Activated CD8-positive, alpha-beta memory T cell treated with anti-CD3 and anti-CD28 coated beads, Interleukin-2, amount 10 ng/mL, durations not matched to agents 7 days and 5 days (primary cell): Measurements from ENCODE around the gene MVK. TPM values are rescaled to one million over a fixed set of nuclear protein-coding genes. Genes with fewer than 3 reads are reported as not detected.

Experiments used
- ATAC-seq: fragments of 150-1000 bp; cut with Tn5 transposase; one replicate; pipeline ENCODE4 v1.10.0; 2021; ENCODE audit warnings: moderate library complexity
- CTCF ChIA-PET: fragments of 350-600 bp; sonication (Branson Sonifier 250); formaldehyde crosslinking; loops from one replicate; lab custom pipeline; 2021; ENCODE audit warnings: antibody characterized with exemption; lab: Charles Lee
- DNase-seq: peaks from one replicate; pipeline ENCODE4 v3.0.0-alpha.2; 2020
- H3K27ac Mint-ChIP-seq: one replicate; pipeline ENCODE4 v1.8.0; 2021; ENCODE audit warnings: mild to moderate bottlenecking, mixed read lengths
- H3K27me3 Mint-ChIP-seq: one replicate; pipeline ENCODE4 v1.8.0; 2021; ENCODE audit warnings: mixed read lengths
- H3K36me3 Mint-ChIP-seq: one replicate; pipeline ENCODE4 v1.8.0; 2021; ENCODE audit warnings: mild to moderate bottlenecking, mixed read lengths
- H3K4me1 Mint-ChIP-seq: one replicate; pipeline ENCODE4 v1.8.0; 2021; ENCODE audit warnings: mixed read lengths
- H3K4me3 Mint-ChIP-seq: one replicate; pipeline ENCODE4 v1.8.0; 2021; ENCODE audit warnings: mild to moderate bottlenecking, moderate library complexity, mixed read lengths
- H3K9me3 Mint-ChIP-seq: one replicate; pipeline ENCODE4 v1.8.0; 2022; ENCODE audit warnings: low read depth, mixed read lengths
- total RNA-seq, 2 experiments: library from RNA; stranded (reverse); gene quantifications; one replicate each; pipeline ENCODE4 v1.2.3, GENCODE V29; 2021

Gene MVK
- total RNA-seq, 2 experiments from 2014 or later: 21.7 to 27.4 TPM

DNA sequence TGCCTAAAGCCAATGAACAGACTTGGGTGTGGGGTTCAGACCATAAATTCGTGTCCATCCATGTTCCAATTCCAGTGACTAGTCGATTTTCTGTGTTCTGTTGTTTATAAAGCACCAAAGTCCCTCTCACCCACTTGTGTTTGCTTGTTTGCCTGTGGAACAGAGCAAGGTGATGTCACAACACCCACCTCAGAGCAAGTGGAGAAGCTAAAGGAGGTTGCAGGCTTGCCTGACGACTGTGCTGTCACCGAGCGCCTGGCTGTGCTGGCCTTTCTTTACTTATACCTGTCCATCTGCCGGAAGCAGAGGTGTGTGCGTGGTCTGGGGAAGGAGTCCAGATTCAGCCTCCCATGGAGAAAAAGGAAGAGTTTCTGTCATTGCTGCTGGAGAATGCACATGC, 6.0 kb downstream of the MVK start:
- no peaks in the 10 kb centered on the region for H3K27me3 Mint-ChIP-seq
- H3K4me3 Mint-ChIP-seq: no peak overlapping the region
- H3K27ac Mint-ChIP-seq: no peak overlapping the region
- H3K36me3 Mint-ChIP-seq: peaks cover 27% of the 10 kb centered on the region
- H3K4me1 Mint-ChIP-seq: peaks cover 8% of the 10 kb centered on the region
- H3K9me3 Mint-ChIP-seq: no peaks in the 10 kb centered on the region
- ATAC-seq (no peak), DNase-seq (no peak)
- CTCF ChIA-PET: interaction anchor here (0.5 kb wide), 1 partner anchor 753 kb away, joined by 3 read pairs; no protein-coding TSS in a partner anchor

DNA sequence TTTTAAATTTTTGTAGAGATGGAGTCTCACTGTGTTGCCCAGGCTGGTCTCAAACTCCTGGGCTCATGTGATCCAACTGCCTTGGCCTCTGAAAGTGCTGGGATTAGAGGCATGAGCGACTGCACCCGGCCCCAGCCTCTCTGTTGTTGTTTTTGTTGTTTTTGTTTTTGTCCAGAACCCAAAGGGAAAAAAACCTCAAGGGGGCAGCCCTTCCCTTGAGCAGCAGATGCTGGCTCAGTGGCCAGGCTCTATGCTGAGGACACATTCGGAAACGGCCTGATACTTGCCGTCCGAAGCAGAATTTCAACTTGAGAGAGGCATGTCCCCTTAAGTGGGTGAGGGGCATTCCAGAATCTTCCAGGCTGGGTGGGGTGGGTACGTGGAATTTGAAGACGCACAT, 6.7 kb downstream of the MVK start:
- H3K9me3 Mint-ChIP-seq: no peaks in the 10 kb centered on the region
- no peak overlapping the region for H3K4me3 Mint-ChIP-seq
- DNase-seq: no peak
- peaks cover 27% of the 10 kb centered on the region for H3K36me3 Mint-ChIP-seq
- H3K27ac Mint-ChIP-seq: no peak overlapping the region
- no peak for ATAC-seq
- H3K4me1 Mint-ChIP-seq: peaks cover 1% of the 10 kb centered on the region
- CTCF ChIA-PET: interaction anchor here (0.5 kb wide), 1 partner anchor 753 kb away, joined by 3 read pairs; no protein-coding TSS in a partner anchor
- H3K27me3 Mint-ChIP-seq: no peaks in the 10 kb centered on the region

DNA sequence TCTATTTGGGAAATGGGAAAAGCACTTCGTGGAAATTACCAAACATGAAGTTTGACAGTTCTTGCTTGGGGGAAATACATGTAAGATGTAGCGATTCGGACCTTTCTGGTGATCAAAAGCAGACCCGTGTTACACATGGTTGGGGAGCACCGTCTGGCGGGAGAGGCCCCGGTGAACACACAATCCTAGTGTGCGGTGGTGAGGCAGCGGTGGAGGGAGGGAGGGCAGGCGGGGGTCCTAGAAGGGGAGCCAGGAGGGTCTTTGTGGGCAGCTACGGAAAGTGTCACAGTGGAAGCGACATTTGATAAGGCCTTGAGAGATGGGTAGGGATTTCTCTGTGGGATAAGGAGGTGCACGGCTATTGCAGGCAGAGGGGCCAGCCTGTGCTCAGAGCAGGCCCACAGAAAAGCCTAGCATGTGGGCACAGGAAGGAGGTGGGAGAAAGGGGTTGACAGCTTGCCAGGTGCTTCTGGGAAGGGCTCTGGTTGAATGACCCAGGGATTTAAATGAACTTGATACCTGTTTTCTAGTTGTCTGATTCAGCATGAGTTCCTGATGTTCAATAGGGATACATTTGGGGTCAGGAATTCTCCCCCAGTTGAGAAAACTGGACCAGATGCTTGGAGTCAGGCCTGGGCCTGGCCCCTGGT, 7.2 kb downstream of the MVK start:
- no peaks in the 10 kb centered on the region for H3K4me1 Mint-ChIP-seq
- CTCF ChIA-PET: no interaction called here
- no peak for DNase-seq
- no peak overlapping the region for H3K27ac Mint-ChIP-seq
- H3K4me3 Mint-ChIP-seq: no peak overlapping the region
- H3K9me3 Mint-ChIP-seq: no peaks in the 10 kb centered on the region
- no peaks in the 10 kb centered on the region for H3K27me3 Mint-ChIP-seq
- ATAC-seq: no peak
- H3K36me3 Mint-ChIP-seq: peaks cover 25% of the 10 kb centered on the region

DNA sequence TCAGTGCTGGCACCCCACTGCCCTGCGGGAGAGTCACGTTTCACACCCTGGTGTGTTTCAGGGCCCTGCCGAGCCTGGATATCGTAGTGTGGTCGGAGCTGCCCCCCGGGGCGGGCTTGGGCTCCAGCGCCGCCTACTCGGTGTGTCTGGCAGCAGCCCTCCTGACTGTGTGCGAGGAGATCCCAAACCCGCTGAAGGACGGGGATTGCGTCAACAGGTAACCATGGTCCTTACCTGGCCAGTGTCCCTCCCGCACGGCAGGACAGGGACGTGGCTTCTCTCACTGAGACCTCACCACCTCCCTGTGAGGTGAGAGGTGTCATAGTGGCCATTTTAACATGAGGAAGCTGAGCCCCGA, 7.7 kb downstream of the MVK start:
- Mint-ChIP-seq H3K27ac (no peak overlapping the region), H3K27me3 (no peaks in the 10 kb centered on the region), H3K4me3 (no peak overlapping the region), H3K4me1 (no peaks in the 10 kb centered on the region), H3K36me3 (peaks cover 23% of the 10 kb centered on the region), H3K9me3 (no peaks in the 10 kb centered on the region)
- CTCF ChIA-PET: no interaction called here
- ATAC-seq (no peak), DNase-seq (no peak)

DNA sequence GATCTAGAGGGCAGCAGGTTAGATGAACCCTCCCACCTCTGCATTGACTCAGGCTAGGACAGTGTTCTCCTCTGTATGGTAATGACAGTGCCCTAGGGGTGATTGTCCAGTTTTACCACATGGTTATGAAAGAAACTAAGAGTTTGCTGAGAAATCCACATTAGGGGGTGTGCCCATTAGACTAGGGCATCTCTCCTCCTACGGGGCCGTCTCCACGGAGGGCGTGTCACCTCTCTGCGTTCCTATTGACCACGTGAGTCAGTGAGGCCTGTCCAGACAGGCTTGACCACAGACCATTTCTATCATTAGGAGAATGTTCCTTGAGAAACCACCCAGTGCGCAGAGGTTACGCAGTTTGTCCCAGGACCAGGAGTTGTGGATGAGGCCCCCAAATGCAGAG, 8.3 kb downstream of the MVK start:
- CTCF ChIA-PET: no interaction called here
- peaks cover 22% of the 10 kb centered on the region for H3K36me3 Mint-ChIP-seq
- DNase-seq: no peak

DNA sequence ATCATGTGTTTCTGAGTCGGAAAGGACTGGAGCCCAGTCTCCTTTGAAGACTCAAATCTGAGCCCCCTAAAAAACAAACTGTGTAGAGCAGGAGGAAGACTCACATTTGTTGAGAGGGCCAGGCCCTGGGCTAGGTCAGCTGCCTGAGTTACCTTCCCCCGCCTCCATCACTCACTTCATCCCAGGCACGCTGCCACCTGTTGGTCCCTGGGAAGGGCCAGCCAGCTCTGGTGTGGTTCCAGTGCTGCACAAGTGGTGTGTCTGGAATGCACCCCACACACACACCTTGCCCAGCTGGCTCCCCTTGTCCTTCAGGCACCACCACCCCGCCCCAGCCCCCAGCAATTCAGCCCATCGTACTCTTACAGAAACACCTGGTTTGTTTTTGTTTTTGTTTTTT, 9.0 kb downstream of the MVK start:
- no peak overlapping the region for H3K27ac Mint-ChIP-seq
- no peak for DNase-seq
- CTCF ChIA-PET: no interaction called here
- H3K36me3 Mint-ChIP-seq: peaks cover 18% of the 10 kb centered on the region
- H3K27me3 Mint-ChIP-seq: no peaks in the 10 kb centered on the region
- no peaks in the 10 kb centered on the region for H3K4me1 Mint-ChIP-seq
- ATAC-seq: no peak
- H3K4me3 Mint-ChIP-seq: no peak overlapping the region
- H3K9me3 Mint-ChIP-seq: no peaks in the 10 kb centered on the region

More for the DNA sequence above, 8.3 kb downstream of the MVK start:
- ATAC-seq: no peak
- H3K27me3 Mint-ChIP-seq: no peaks in the 10 kb centered on the region
- no peaks in the 10 kb centered on the region for H3K4me1 Mint-ChIP-seq
- no peak overlapping the region for H3K27ac Mint-ChIP-seq
- no peaks in the 10 kb centered on the region for H3K9me3 Mint-ChIP-seq
- H3K4me3 Mint-ChIP-seq: no peak overlapping the region

DNA sequence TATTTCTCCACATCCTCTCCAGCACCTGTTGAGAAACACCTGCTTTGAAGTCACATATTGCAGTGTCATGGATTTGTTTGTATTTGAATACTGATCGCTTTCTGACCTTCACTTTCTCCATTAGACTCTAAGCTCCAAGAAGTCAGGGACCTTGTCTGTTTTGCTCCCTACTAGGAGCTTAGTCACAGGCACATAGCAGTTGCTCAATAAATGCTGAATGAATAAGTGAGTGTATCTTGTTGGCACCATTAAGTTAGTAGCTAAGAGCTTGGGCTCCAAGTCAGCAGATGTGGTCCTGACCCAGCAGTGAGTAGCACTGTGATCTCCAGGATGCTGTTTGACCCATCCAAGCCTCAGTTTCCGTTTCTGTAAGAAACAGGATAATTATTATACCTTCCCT, 10.1 kb downstream of the MVK start:
- Mint-ChIP-seq H3K4me1 (no peaks in the 10 kb centered on the region), H3K9me3 (no peaks in the 10 kb centered on the region), H3K27me3 (no peaks in the 10 kb centered on the region), H3K27ac (no peak overlapping the region), H3K4me3 (no peak overlapping the region), H3K36me3 (peaks cover 17% of the 10 kb centered on the region)
- DNase-seq (no peak), ATAC-seq (no peak)
- CTCF ChIA-PET: interaction anchor here (3.6 kb wide), 1 partner anchor 15 kb away, joined by 16 read pairs; no protein-coding TSS in a partner anchor

DNA sequence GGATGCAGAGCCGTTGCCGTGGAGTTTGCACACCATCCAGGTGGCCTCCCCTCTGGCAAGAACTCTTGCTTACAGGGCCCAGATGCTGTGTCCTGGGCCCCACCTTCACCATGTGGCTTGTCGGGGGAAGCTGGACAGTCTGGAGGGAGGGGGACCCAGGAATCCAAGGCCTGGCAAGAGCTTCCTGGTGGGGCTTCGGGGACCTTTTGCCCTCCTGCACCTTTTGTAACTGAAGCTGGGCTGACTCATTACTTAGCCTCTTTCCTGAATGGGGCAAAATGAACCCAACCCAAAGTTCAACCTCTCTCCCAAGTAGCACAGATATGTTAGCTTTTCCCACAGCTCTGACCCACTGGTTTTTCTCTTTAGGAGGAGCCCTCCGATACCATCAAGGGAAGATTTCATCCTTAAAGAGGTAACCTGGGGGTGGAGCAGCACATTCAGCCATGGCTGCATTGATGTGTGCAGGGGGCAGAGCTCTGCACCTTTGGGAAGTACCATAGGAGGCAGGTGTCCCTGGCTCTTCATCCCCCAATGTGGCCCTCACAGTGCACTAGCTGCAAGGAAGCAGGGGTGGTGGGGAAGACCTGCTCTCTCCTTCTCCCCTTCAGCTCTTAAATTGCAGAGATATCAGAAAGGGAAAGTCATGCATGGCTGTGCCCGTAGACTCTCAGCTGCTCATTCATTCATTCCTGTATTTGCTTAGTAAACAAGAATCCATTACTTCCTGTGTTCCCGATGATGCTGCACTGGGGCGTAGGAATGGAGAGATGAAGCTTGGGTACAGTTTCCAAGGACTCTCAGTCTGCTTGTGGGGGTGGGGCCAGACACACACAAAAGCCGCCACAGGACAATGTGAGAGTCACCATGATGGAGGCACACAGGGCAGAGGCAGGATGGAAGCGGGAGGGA, 13.0 kb downstream of the MVK start:
- Mint-ChIP-seq H3K27me3 (no peaks in the 10 kb centered on the region), H3K36me3 (peaks cover 12% of the 10 kb centered on the region), H3K4me1 (no peaks in the 10 kb centered on the region), H3K27ac (no peak overlapping the region), H3K4me3 (no peak overlapping the region), H3K9me3 (no peaks in the 10 kb centered on the region)
- ATAC-seq: no peak
- CTCF ChIA-PET: interaction anchor here (0.7 to 3.6 kb wide), 2 partner anchors 12 to 258 kb away, joined by 3 to 16 read pairs; no protein-coding TSS in a partner anchor
- no peak for DNase-seq

DNA sequence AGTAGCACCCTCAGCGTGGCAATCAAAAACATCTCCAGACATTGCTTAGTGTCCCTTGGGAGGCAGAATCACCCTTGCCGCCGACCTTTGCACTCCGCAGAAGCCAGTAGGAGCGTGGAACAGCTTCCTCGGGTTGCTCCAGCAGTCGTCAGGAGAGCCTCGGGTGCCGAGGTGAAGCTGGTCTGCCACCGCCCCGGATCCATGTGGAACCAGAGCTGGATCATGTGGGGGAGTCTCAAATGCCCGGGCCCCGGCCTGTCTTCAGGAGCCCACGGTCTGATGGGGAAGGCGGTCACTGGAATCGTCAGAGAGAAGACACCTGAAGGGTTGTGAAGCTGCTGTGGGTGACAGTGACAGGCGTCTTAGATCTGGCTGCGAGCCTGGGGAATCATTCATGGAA, 14.3 kb downstream of the MVK start:
- Mint-ChIP-seq H3K27me3 (no peaks in the 10 kb centered on the region), H3K4me3 (no peak overlapping the region), H3K9me3 (no peaks in the 10 kb centered on the region), H3K36me3 (peaks cover 7% of the 10 kb centered on the region), H3K4me1 (no peaks in the 10 kb centered on the region), H3K27ac (no peak overlapping the region)
- CTCF ChIA-PET: interaction anchor here (1.0 kb wide), 1 partner anchor 24 kb away, joined by 4 read pairs; no protein-coding TSS in a partner anchor
- ATAC-seq: no peak
- DNase-seq: no peak

DNA sequence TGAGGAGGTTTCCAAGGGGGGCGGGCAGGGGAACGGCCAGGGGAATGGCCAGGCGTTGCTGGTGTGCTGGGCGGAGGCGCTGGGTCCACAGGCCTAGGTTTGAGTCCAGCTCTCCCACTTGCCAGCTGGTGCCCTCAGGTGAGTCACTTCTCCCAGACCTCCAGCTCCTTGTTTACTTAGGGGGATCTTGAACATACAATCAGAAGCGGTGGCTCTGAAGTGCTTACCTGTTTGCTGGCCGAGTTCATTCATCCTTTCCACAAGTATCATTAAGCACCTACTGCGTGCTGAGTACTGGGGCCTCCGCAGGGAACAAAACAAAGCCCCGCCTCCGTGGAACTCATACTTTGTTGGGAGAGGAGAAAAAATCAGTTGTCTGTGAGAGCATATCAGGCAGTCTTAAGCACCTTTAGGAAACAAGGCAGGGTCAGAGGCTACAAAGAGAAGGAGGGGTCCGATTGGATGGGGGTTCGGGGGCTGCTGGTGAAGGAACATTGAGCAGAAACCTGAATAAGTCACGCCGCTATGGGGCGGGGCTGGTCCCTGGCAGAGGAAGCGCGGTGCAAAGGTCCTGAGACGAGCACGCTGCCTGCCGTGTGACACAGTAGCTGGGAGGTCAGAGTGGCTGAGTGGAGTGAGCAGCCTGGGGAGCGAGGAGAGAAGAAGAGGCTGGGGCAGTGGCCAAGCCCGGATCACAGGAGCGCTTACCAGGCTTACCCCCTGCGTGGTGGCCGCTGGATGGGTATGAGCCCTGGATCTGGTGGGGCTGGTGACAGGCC, 15.1 kb downstream of the MVK start:
- CTCF ChIA-PET: interaction anchor here (1.0 kb wide), 1 partner anchor 24 kb away, joined by 4 read pairs; no protein-coding TSS in a partner anchor
- Mint-ChIP-seq H3K4me3 (no peak overlapping the region), H3K4me1 (no peaks in the 10 kb centered on the region), H3K36me3 (peaks cover 6% of the 10 kb centered on the region), H3K9me3 (no peaks in the 10 kb centered on the region), H3K27ac (no peak overlapping the region), H3K27me3 (no peaks in the 10 kb centered on the region)
- DNase-seq (no peak), ATAC-seq (no peak)

DNA sequence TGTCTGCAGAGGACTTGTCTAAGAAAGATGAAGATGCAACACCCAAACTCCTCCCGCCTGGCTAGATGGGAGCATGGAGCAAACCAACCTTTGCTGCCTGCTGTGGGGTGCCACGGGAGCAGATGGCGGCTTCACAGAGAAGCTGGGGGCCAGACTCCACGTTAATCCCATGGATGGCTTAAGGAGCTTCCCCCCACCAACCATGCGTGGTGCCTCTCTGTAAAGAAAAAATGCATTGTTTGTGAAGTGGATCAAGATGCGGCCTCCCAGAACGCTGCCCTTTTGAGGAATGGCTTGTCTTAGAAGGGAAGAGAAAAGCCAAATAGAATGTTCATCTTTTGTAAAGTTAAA, 15.6 kb downstream of the MVK start:
- CTCF ChIA-PET: no interaction called here

DNA sequence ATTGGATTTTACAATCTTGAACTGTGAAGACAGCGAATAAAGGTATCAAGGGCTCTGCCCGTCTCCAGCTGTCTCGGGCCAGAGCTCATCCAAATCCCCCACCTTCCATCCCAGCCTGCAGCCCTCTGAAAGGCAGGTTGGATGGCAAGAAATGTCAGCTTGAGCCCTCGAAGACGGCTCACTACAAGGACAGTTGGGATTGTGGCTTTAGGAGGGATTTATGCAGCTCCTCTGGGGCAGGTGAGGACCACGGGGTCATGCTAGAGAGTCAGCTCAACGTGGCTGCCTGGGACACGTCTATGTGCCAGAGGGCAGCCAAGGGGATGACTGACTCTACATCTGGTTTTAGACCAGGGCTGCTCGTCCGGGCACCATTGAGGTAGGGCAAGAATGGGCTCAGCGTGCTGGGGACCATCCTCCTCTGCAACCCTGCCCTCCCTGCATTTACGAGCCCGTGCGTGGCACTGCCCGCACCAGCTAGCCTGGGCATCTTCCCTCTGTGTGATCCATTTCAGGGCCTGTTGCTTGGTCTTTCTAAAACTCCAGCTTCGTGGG, 16.2 kb downstream of the MVK start:
- H3K4me1 Mint-ChIP-seq: peaks cover 8% of the 10 kb centered on the region
- peaks cover 3% of the 10 kb centered on the region for H3K36me3 Mint-ChIP-seq
- no peak overlapping the region for H3K4me3 Mint-ChIP-seq

More for the DNA sequence above, 15.6 kb downstream of the MVK start:
- Mint-ChIP-seq H3K27ac (no peak overlapping the region), H3K27me3 (no peaks in the 10 kb centered on the region), H3K36me3 (peaks cover 3% of the 10 kb centered on the region), H3K4me3 (no peak overlapping the region), H3K9me3 (no peaks in the 10 kb centered on the region), H3K4me1 (peaks cover 2% of the 10 kb centered on the region)
- ATAC-seq (no peak), DNase-seq (no peak)

DNA sequence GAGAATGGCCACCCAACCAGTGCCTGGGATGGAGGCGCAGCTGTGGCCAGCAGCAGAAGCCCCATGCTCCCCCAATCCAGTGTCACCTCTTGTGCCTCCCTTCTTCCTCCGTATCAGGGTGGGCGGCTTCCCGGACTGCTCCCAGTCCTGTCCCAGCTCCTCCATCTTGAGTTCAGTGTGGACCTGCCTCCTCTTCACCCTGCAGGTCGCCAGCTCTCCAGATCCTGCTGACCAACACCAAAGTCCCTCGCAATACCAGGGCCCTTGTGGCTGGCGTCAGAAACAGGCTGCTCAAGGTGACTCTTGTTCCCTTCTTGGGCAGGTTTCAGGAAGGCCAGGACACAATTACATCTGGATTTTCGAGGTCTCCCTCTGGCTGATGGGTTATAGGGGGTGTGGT, 17.0 kb downstream of the MVK start:
- no peaks in the 10 kb centered on the region for H3K27me3 Mint-ChIP-seq
- peaks cover 16% of the 10 kb centered on the region for H3K4me1 Mint-ChIP-seq
- H3K27ac Mint-ChIP-seq: no peak overlapping the region
- DNase-seq: no peak
- H3K4me3 Mint-ChIP-seq: no peak overlapping the region
- H3K9me3 Mint-ChIP-seq: no peaks in the 10 kb centered on the region
- ATAC-seq: no peak
- peaks cover 3% of the 10 kb centered on the region for H3K36me3 Mint-ChIP-seq
- CTCF ChIA-PET: no interaction called here

More for the DNA sequence above, 16.2 kb downstream of the MVK start:
- no peak for ATAC-seq
- H3K9me3 Mint-ChIP-seq: no peaks in the 10 kb centered on the region
- DNase-seq: no peak
- no peak overlapping the region for H3K27ac Mint-ChIP-seq
- H3K27me3 Mint-ChIP-seq: no peaks in the 10 kb centered on the region
- CTCF ChIA-PET: no interaction called here
